ENCODE results near the gene ZNF792. TPM values are rescaled to one million over a fixed set of nuclear protein-coding genes. Genes with fewer than 3 reads are reported as not detected.

ZNF792 gene
- total RNA-seq, 1 donor from 2014 or later = 5.9 TPM

DNA sequence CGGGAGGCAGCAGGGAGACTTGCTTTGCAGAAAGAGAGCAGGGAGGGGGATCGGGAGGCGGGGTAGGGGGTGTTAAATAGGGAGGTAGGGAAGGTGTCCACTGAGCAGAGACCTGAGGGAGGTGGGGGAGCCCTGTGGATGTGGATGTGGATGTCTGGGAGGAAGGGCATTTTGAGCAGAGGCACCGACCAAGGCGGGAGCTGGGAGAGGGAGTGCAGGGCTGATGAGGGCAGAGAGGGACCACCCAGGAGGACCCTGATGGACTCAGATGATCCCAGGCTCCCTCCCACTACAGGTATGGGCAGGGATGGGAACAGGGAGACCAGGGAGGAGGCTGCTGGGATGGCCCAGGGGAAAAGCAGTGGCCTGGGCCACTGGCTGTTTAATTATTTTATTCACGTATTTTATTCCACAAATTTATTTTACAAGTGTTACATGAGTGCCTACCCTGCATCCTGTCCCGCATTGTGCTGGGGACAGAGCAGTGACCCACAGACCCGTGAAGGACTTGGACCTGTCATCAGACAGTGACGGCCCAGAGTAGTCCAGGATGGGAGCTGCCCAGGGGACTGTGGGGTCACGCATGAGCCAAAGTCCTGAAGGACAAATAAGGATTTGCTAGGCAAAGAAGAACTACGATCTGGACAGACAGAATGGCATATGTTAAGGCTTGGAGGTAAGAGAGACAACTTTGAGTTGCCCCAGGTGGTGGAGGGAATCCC is 41.4 kb upstream of the ZNF792 start:
- FAIRE-seq (no peak), DNase-seq (ENCODE audit: low read depth) (no peak)
- H2AFZ ChIP-seq (ENCODE audit: low read depth, low read length) = no peak overlapping the region
- H3K27me3 ChIP-seq (ENCODE audit: insufficient read depth, low read length) = no peaks in the 10 kb centered on the region
- peaks cover 22% of the 10 kb centered on the region for H3K4me1 ChIP-seq (ENCODE audit: insufficient read depth, low read length)
- Mint-ChIP-seq H3K27ac (ENCODE audit: unreplicated experiment) (no peak overlapping the region), H3K4me1 (ENCODE audit: low read depth, unreplicated experiment) (peaks cover 17% of the 10 kb centered on the region), H3K4me3 (ENCODE audit: unreplicated experiment) (no peak overlapping the region), H3K27me3 (ENCODE audit: low read depth, unreplicated experiment) (no peaks in the 10 kb centered on the region), H3K36me3 (ENCODE audit: low read depth, unreplicated experiment) (peaks cover 18% of the 10 kb centered on the region), H3K9me3 (ENCODE audit: unreplicated experiment) (peaks cover under 1% of the 10 kb centered on the region)
- peak overlapping the region; percentile 41 for H3K9ac ChIP-seq (ENCODE audit: low read length)
- H4K20me1 ChIP-seq (ENCODE audit: insufficient read depth, low read length) = peaks cover 78% of the 10 kb centered on the region
- H3K36me3 ChIP-seq (ENCODE audit: insufficient read depth, low read length) = peaks cover 3% of the 10 kb centered on the region
- peaks cover 72% of the 10 kb centered on the region for H3K79me2 ChIP-seq (ENCODE audit: insufficient read depth, low read length)
- no peaks in the 10 kb centered on the region for H3K9me3 ChIP-seq (ENCODE audit: insufficient read depth, low read depth, low read length)
- peak overlapping the region; percentile 49 for H3K27ac ChIP-seq (ENCODE audit: low read depth, low read length)
- TF ChIP-seq CTCF (IDR thresholded peaks at IDR 0.05; ENCODE audit: insufficient read depth, low read depth, low read length) (no peak), EZH2 (IDR thresholded peaks at IDR 0.05; ENCODE audit: insufficient read depth, low read length) (no peak)
- no peak overlapping the region for H3K4me3 ChIP-seq (ENCODE audit: insufficient read depth, low read depth, low read length)
- H3K4me2 ChIP-seq (ENCODE audit: low read length) = peak overlapping the region; percentile 64

GRCh38 chr19:35004517-35005255 is 40.7 kb upstream of the ZNF792 start:
- TF ChIP-seq CTCF (IDR thresholded peaks at IDR 0.05; ENCODE audit: insufficient read depth, low read depth, low read length) = no peak
- no peak for TF ChIP-seq EZH2 (IDR thresholded peaks at IDR 0.05; ENCODE audit: insufficient read depth, low read length)
- peaks cover 22% of the 10 kb centered on the region for H3K4me1 ChIP-seq (ENCODE audit: insufficient read depth, low read length)
- H3K4me3 ChIP-seq (ENCODE audit: insufficient read depth, low read depth, low read length) = no peak overlapping the region
- Mint-ChIP-seq H3K27ac (ENCODE audit: unreplicated experiment) (no peak overlapping the region), H3K27me3 (ENCODE audit: low read depth, unreplicated experiment) (no peaks in the 10 kb centered on the region), H3K36me3 (ENCODE audit: low read depth, unreplicated experiment) (peaks cover 17% of the 10 kb centered on the region), H3K9me3 (ENCODE audit: unreplicated experiment) (no peaks in the 10 kb centered on the region), H3K4me1 (ENCODE audit: low read depth, unreplicated experiment) (peaks cover 17% of the 10 kb centered on the region), H3K4me3 (ENCODE audit: unreplicated experiment) (no peak overlapping the region)
- FAIRE-seq (no peak), DNase-seq (ENCODE audit: low read depth) (no peak)
- H3K4me2 ChIP-seq (ENCODE audit: low read length) = no peak overlapping the region
- H3K9me3 ChIP-seq (ENCODE audit: insufficient read depth, low read depth, low read length) = no peaks in the 10 kb centered on the region
- no peak overlapping the region for H2AFZ ChIP-seq (ENCODE audit: low read depth, low read length)
- no peak overlapping the region for H3K9ac ChIP-seq (ENCODE audit: low read length)
- peaks cover 3% of the 10 kb centered on the region for H3K36me3 ChIP-seq (ENCODE audit: insufficient read depth, low read length)
- H3K79me2 ChIP-seq (ENCODE audit: insufficient read depth, low read length) = peaks cover 72% of the 10 kb centered on the region
- H3K27me3 ChIP-seq (ENCODE audit: insufficient read depth, low read length) = no peaks in the 10 kb centered on the region
- peaks cover 78% of the 10 kb centered on the region for H4K20me1 ChIP-seq (ENCODE audit: insufficient read depth, low read length)
- no peak overlapping the region for H3K27ac ChIP-seq (ENCODE audit: low read depth, low read length)
